DND-41 (cell line): Measurements from ENCODE around the gene OXT.

Source experiments
- CTCF ChIP-seq: IDR thresholded peaks from 2 replicates; pipeline ENCODE4 v1.5.1; 2012; ENCODE audit warnings: borderline replicate concordance, low read length, moderate library complexity, mild to moderate bottlenecking; ENCODE audit not compliant: poor library complexity, severe bottlenecking; ENCODE audit errors: extremely low read depth
- EZH2 ChIP-seq: IDR thresholded peaks from 3 replicates; pipeline ENCODE4 v1.6.1; 2012; ENCODE audit warnings: borderline replicate concordance, low read depth, mild to moderate bottlenecking, moderate library complexity, low read length, inconsistent platforms; ENCODE audit not compliant: severe bottlenecking

- TF ChIP-seq EZH2 (no peak), CTCF (no peak)
Observed at GRCh38 chr20:3101737-3102574, 30.5 kb downstream of the OXT start.
